GM18909 (cell line): ENCODE results near the gene PRPH2.
"Not testable (repeated sequence)": the region's sequence is repeated elsewhere in the genome, so short reads cannot be mapped to it uniquely, and the experiment has no call there.

ENCODE experiments used
- ATAC-seq: cut with Tn5 transposase; IDR thresholded peaks from one replicate; pipeline ENCODE4 v1.9.1; 2021; ENCODE audit warnings: mild to moderate bottlenecking; ENCODE audit not compliant: unreplicated experiment, poor library complexity

PRPH2 gene

GRCh38 chr6:42704251-42704936 is 18.0 kb downstream of the PRPH2 start:
- no peak for ATAC-seq

- ATAC-seq, result not testable (repeated sequence)
Observed at GRCh38 chr6:42702786-42703185, 19.6 kb downstream of the PRPH2 start.

- no peak for ATAC-seq
Observed at GRCh38 chr6:42702200-42702599, 20.2 kb downstream of the PRPH2 start.

- ATAC-seq, result no peak
Observed at GRCh38 chr6:42698217-42698616, 24.2 kb downstream of the PRPH2 start.

GRCh38 chr6:42697268-42697655 is 25.1 kb downstream of the PRPH2 start:
- no peak for ATAC-seq

- no peak for ATAC-seq
Observed at GRCh38 chr6:42696526-42697267, 25.7 kb downstream of the PRPH2 start.

GRCh38 chr6:42694586-42694985 is 27.8 kb downstream of the PRPH2 start:
- no peak for ATAC-seq

- ATAC-seq, result no peak
Observed at GRCh38 chr6:42693725-42694323, 28.6 kb downstream of the PRPH2 start.

GRCh38 chr6:42692137-42692911 is 30.1 kb downstream of the PRPH2 start:
- no peak for ATAC-seq

- no peak for ATAC-seq
Observed at GRCh38 chr6:42690872-42691271, 31.5 kb downstream of the PRPH2 start.

- no peak for ATAC-seq
Observed at GRCh38 chr6:42690151-42690702, 32.2 kb downstream of the PRPH2 start.

GRCh38 chr6:42689371-42689770 is 33.0 kb downstream of the PRPH2 start:
- ATAC-seq, result no peak

GRCh38 chr6:42688281-42688680 is 34.1 kb downstream of the PRPH2 start:
- no peak for ATAC-seq

- no peak for ATAC-seq
Observed at GRCh38 chr6:42679358-42679757, 43.0 kb downstream of the PRPH2 start.

- ATAC-seq, result no peak
Observed at GRCh38 chr6:42674780-42675179, 47.6 kb downstream of the PRPH2 start.

GRCh38 chr6:42674368-42674767 is 48.0 kb downstream of the PRPH2 start:
- ATAC-seq, result not testable (repeated sequence)

GRCh38 chr6:42664718-42665117 is 57.7 kb downstream of the PRPH2 start:
- no peak for ATAC-seq

- no peak for ATAC-seq
Observed at GRCh38 chr6:42661540-42662153, 60.8 kb downstream of the PRPH2 start.

GRCh38 chr6:42659806-42660205 is 62.6 kb downstream of the PRPH2 start:
- ATAC-seq, result no peak

GRCh38 chr6:42653851-42654250 is 68.5 kb downstream of the PRPH2 start:
- no peak for ATAC-seq
